ENCODE results near the gene SNX11. TPM values are rescaled to one million over a fixed set of nuclear protein-coding genes. Genes with fewer than 3 reads are reported as not detected.

SNX11 gene
- total RNA-seq, 8 experiments from 2014 or later = 13.3 to 21.8 (median 14.9) TPM

DNA sequence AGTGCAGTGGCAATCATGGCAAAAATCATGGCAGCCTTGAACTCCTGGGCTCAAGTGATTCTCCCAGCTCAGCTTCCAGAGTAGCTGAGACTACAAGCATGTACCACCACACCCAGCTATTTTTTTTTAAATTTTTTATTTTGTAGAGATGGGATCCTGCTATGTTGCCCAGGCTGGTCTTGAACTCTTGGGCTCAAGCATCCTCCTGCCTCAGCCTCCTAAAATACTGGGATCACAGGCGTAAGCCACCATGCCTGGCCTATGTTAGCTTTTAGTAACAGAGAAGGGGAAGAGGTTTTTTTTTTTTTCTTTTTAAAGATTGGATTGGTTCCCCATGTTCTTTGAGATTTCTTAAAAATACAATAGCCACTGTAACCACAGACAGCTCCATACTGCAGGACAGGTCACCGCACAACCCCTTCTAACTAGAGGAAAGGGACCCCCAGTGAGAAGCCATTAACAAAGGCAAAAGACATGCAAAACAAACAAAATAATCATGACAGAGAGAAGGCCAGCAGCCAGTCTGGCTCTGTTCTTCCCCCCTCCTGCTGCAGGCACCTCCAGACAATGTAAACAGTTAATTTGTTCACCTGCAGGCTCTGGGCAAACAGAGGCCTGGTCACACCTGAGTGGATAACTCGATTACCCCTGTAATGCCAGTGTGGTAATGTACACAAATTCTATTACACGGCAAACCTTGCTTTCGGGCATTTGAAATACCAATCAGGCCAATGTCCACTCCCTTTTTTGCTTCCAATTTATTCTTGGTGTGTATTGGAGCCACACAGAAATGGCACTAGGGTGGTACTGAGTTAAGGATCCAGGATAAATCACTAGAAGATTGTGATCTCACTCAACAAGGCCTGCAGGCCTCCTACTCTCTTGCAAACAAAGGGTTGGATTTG lies 52.9 kb downstream of the SNX11 start:
- no peak overlapping the region for H3K4me3 ChIP-seq
- H3K4me1 ChIP-seq (replicated peaks in 1 of 2) = peaks cover 40 to 70% of the 10 kb centered on the region in 2 donors
- in situ Hi-C loops (cut with MboI; ENCODE audit: low pct_unique_long_range_greater_than_20kb in 2 of 9, low sequenced_read_pairs in 9 of 9, unreplicated experiment in 9 of 9) = no loop called here
- no peak overlapping the region for H3K27ac ChIP-seq
- ATAC-seq (replicated peaks in 6 of 8) = no peak
- 27 to 100% (median 63%) methylated on average over 1 to 5 of the region's 5 CpGs for WGBS, 10 experiments

DNA sequence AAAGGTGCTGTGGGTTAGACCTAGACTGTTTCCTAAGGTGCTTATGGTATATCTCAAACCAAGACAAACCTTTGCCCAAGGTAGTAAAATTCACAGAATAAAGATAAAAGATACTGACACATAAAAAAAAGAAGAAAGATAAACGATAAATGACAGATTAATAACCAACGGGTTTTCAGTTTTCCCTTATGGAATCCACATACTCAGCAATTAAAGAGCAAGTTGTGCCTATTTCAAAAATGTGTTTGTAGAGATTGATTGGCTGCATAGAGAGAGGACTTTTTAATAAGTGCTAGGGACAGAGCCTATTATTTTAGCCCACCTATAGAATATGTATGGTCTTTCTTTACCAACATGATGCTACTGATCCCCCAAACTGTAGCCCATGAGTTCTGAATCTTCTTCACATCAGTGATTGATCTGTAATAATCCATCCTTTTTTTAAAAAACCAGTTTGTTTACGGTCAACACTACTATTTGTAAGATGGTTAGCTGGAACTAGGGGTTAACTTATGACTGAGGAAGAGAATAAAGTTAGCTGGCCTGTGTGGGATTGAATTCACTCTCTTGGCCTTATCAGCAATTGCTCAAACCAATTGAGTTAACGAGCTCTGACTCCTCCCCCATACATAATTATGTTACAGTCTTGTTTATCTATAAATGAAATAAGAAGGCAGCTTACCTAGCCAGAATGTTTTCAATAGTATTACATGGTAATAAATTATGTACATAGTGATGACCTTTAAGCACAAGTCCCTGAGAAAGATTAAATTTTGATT lies 53.8 kb downstream of the SNX11 start:
- in situ Hi-C loops (cut with MboI; ENCODE audit: low pct_unique_long_range_greater_than_20kb in 2 of 9, low sequenced_read_pairs in 9 of 9, unreplicated experiment in 9 of 9) = no loop called here
- Histone ChIP-seq H3K4me1 (replicated peaks in 1 of 2) (peaks cover 36 to 66% of the 10 kb centered on the region in 2 donors), H3K4me3 (no peak overlapping the region), H3K27ac (no peak overlapping the region)
- 51 to 97% (median 83%) methylated on average over 2 to 4 of the region's 4 CpGs; no CpG with 5 or more reads in 1 of the 10 experiments for WGBS, 10 experiments
- no peak for ATAC-seq (replicated peaks in 6 of 8)

DNA sequence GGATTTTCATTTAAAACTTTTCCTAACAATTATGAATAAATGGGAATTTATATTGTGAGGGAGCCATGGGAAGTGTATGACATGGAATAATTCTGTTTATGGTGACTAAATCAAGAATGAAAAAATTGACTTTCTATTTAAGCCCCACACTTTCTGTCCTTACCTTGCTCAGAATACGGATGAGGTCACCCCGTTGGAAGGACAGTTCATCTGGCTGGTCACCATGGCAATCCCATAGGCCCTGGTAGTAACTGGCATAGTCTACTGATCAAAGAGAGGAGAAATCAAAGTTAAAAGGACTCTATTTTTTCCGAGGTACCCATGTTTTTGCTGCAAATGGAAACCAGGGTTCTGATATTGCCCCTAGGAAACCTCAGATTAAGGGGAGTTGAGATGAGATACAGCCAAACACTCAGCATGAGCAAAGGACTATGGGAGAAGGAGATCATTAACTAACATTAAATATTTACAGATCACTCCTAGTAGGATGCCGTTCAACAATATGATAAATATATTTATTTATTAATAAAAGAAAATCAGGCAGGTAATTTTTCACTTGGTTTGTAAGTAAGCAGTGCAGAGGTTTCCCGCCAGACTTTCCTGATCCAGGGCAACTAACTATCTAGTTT lies 54.9 kb downstream of the SNX11 start:
- in situ Hi-C loops (cut with MboI; ENCODE audit: low pct_unique_long_range_greater_than_20kb in 2 of 9, low sequenced_read_pairs in 9 of 9, unreplicated experiment in 9 of 9) = no loop called here
- peak in 4 of 8 experiments; percentile 32 to 63 (median 48) for ATAC-seq (replicated peaks in 6 of 8)
- H3K27ac ChIP-seq = peak overlapping the region; percentile 11 to 59

DNA sequence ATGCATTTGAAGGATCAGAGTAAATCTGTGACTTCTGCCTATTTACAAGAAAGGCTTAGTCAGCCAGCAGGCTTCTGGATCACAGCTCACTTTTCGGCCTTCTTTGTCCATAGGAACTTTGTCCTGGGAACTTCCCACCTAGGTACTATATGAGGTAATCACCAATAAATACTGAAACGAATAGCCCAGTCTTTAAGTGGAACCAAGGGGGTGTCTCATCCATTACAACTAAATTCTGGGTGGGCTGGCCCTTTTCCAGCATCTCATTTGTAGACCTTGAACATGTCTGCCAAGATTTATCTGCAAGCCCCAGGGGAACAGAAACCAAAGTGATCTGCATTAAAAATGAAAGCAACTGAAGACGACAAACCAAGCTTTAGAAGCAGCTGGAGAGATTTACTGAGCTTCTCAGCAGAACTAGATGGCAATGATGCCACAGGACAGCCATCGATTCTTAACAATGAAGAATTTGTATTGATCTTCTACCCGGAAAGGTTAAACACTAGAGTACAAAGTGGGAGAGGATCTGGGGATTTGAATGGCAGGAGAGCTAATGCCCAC lies 55.5 kb downstream of the SNX11 start:
- Histone ChIP-seq H3K4me1 (replicated peaks in 1 of 2) (peaks cover 34 to 68% of the 10 kb centered on the region in 2 donors), H3K4me3 (peak overlapping the region in 2 of 5 donors; percentile 4 to 5), H3K27ac (peak overlapping the region; percentile 42 to 56)
- WGBS, 10 experiments = 0 to 96% (median 14%) methylated on average over 1 to 5 of the region's 5 CpGs; no CpG with 5 or more reads in 1 of the 10 experiments
- ATAC-seq (replicated peaks in 6 of 8) = peak; percentile 46 to 90 (median 78)
- in situ Hi-C loops (cut with MboI; ENCODE audit: low pct_unique_long_range_greater_than_20kb in 2 of 9, low sequenced_read_pairs in 9 of 9, unreplicated experiment in 9 of 9) = no loop called here

More for the DNA sequence above, 54.9 kb downstream of the SNX11 start:
- Histone ChIP-seq H3K4me3 (peak overlapping the region in 1 of 5 donors; percentile 5), H3K4me1 (replicated peaks in 1 of 2) (peaks cover 32 to 64% of the 10 kb centered on the region in 2 donors)
- WGBS, 10 experiments = 36 to 100% (median 57%) methylated on average over 2 to 4 of the region's 5 CpGs; no CpG with 5 or more reads in 1 of the 10 experiments

DNA sequence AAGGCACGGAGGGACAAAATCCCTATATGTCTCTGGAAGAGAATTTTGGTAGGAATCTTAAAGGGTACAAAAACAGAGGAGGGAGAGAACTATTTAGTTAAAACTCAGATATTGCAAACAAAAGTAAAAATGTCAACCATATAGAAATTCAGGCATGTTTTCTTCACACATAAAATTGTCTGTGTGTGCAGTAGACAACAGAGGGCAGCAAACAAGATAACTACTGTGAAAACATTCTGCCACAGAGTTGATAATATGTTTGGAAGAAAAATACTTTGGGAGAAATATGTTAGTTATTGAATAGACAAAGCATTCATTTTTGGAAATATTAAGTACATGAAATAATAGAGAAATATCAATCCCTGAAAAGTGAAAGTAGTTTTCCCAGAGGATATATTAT lies 56.2 kb downstream of the SNX11 start:
- in situ Hi-C loops (cut with MboI; ENCODE audit: low pct_unique_long_range_greater_than_20kb in 2 of 9, low sequenced_read_pairs in 9 of 9, unreplicated experiment in 9 of 9) = no loop called here
- WGBS, 10 experiments = 55 to 100% (median 83%) methylated on average over 1 of the region's 1 CpG; no CpG with 5 or more reads in 2 of the 10 experiments

DNA sequence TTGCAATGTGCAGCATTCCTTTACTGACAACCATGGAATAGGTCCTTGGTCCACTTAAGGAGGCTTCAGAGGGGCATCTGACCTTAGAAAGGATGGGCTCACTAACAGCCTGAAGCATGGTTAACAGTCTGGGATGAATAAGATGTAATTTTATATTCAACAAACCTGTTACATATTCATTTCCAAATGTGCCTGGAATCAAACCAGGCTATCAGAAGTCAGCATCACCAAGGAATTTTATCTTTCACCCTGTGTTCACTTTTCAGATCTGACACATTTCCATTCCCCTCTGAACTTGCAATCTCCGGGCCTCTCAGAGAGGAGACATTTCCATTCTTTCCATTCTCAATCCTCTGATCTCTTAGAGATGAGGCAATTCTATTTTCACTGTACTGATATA lies 62.4 kb downstream of the SNX11 start:
- no peak overlapping the region for H3K4me3 ChIP-seq
- peak in 1 of 8 experiments; percentile 34 for ATAC-seq (replicated peaks in 6 of 8)
- no peak overlapping the region for H3K27ac ChIP-seq
- in situ Hi-C loops (cut with MboI; ENCODE audit: low pct_unique_long_range_greater_than_20kb in 2 of 9, low sequenced_read_pairs in 9 of 9, unreplicated experiment in 9 of 9) = no loop called here
- peaks cover 10 to 52% of the 10 kb centered on the region in 2 donors for H3K4me1 ChIP-seq (replicated peaks in 1 of 2)
- 56 to 100% (median 86%) methylated on average over 1 of the region's 1 CpG; no CpG with 5 or more reads in 4 of the 10 experiments for WGBS, 10 experiments

More for the DNA sequence above, 56.2 kb downstream of the SNX11 start:
- Histone ChIP-seq H3K4me1 (replicated peaks in 1 of 2) (peaks cover 40 to 76% of the 10 kb centered on the region in 2 donors), H3K4me3 (no peak overlapping the region), H3K27ac (peak overlapping the region; percentile 42 to 56)
- no peak for ATAC-seq (replicated peaks in 6 of 8)

Other genes with a start within 250 kb of the SNX11 start
- gene SP2, start 211.5 kb upstream of the SNX11 start, total RNA-seq = 1 to 10 TPM; 1.4 to 6.9 (median 4.4) TPM
- 10 to 100 TPM in 4 of 8 experiments, 1 to 10 TPM in 4; 7.3 to 54.6 (median 10.7) TPM for gene PNPO, start 166.2 kb upstream of the SNX11 start, total RNA-seq
- 1 to 10 TPM in 2 of 8 experiments, under 1 TPM in 4, not detected in 2; 0.11 to 3.0 (median 0.40) TPM for gene PRR15L, start 149.9 kb upstream of the SNX11 start, total RNA-seq
- 100 to 1,000 TPM in 6 of 8 experiments, 10 to 100 TPM in 2; 86.4 to 209 (median 118) TPM for gene CDK5RAP3, start 136.7 kb upstream of the SNX11 start, total RNA-seq
- 100 to 1,000 TPM in 1 of 8 experiments, 10 to 100 TPM in 2, 1 to 10 TPM in 5; 1.7 to 156 (median 5.7) TPM for gene COPZ2, start 70.0 kb upstream of the SNX11 start, total RNA-seq
- 100 to 1,000 TPM in 4 of 8 experiments, 10 to 100 TPM in 4; 71.9 to 284 (median 99.4) TPM for gene NFE2L1, start 59.4 kb upstream of the SNX11 start, total RNA-seq
- gene CBX1, start 6.3 kb upstream of the SNX11 start, total RNA-seq = 100 to 1,000 TPM in 5 of 8 experiments, 10 to 100 TPM in 3; 25.0 to 204 (median 134) TPM